ENCODE measurements around the gene CLBA1.

Gene CLBA1

DNA sequence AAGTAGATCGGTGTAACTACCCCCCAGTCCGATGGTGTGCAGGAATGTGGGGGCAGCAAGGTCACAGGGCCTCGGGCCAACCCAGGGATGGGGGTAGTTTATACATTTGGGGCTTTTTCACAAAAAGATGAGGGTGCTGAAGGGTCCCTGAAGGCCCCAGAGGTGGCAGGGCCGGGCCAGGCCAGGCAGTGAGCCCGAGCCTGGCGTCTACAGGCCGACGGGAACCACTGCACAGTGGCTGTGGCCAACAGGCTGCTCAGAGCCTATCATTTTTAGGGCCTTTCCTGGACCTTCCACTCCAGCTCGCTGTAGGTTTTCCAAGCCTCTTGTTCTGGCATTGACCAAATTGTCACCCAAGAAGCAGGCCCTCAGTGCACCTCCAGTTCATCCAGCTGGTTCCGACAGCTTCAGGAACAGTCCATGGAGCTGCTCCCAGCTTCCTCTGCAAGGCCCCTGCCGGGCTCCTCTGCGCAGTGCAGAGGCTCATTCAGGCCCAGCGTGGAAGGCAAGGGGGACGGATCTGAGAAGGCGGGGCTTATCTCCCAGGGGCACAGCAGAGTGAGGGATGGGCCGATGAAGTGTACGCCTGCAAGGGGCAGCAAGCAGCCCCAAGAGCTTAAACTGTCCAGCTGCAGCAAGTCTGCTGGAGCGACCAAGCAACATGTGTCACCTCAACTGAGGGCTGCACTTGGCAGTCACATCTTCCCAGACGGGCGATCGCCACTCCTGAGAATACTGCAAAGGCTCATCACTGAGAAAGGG lies 21.4 kb downstream of the CLBA1 start:
- DNase-seq = no peak

DNA sequence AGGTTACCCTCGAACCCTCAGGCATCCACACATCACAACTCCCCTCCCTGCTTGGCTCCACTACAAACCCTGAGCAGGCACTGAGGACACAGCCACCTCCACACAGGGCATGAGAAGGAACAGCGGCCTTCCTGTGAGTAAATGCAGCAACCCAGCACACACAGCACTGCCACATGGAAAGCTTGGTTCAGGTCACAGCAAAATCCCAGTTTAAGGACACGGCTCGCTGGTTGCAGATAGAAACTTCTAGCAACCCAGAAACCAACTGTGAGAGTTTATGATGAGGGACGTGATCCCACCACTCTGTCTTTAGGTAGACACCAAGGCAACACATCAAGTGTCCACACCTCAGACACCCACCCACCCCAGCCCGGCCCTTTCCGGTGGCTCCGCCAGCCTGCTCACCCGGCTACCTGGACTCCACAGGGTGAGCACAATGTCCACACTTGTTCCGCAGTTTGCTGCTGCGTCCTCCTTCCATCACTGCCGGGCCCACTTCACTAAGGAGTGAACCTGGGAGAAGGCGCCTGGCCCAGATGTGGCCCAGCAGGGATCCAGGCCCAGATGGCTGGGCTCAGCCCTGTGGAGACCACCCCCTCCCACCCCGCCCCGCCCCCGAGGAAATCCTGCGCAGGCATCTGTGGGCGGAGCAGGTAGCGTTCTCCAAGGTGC lies 22.1 kb downstream of the CLBA1 start:
- DNase-seq = no peak

DNA sequence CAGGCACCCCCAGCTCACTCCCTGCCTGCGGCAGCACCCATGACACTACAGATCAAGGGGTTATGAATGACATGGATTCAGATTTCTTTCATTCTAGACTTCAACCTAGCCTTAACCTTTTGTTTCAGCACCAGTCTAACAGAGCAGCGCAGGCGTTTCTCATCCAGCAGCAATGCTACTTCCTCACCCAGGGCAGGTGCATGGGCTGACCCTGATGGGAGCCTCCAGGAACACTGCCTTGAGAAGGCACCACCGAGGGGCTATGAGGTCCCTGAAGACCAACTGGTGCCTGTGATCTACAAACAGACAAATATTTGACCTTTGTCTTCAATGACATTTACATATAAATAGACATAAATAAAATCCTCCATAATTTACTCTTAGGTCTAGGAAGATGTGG lies 24.5 kb downstream of the CLBA1 start:
- DNase-seq = no peak

DNA sequence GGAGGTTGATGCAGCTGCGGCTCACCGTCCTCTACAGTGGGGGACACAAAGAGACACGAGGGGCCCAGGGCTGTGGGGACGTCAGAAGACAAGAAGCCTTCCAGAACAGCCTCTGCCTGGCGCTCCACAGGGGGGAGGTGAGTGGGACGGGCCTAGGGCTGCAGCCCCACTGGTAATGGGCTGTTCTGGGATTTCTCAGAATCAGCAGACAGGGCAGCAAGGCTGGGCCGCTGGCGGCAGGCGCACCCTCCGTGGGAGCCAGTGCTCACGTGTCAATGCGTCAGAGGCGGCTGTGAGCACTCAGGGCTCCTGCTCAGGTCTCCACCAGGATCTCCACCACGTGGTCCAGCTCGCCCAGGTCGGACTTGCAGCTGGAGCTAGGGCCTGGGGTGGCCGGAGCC lies 25.3 kb downstream of the CLBA1 start:
- no peak for DNase-seq

GRCh38 chr14:105011312-105011990 lies 25.9 kb downstream of the CLBA1 start:
- DNase-seq = no peak

DNA sequence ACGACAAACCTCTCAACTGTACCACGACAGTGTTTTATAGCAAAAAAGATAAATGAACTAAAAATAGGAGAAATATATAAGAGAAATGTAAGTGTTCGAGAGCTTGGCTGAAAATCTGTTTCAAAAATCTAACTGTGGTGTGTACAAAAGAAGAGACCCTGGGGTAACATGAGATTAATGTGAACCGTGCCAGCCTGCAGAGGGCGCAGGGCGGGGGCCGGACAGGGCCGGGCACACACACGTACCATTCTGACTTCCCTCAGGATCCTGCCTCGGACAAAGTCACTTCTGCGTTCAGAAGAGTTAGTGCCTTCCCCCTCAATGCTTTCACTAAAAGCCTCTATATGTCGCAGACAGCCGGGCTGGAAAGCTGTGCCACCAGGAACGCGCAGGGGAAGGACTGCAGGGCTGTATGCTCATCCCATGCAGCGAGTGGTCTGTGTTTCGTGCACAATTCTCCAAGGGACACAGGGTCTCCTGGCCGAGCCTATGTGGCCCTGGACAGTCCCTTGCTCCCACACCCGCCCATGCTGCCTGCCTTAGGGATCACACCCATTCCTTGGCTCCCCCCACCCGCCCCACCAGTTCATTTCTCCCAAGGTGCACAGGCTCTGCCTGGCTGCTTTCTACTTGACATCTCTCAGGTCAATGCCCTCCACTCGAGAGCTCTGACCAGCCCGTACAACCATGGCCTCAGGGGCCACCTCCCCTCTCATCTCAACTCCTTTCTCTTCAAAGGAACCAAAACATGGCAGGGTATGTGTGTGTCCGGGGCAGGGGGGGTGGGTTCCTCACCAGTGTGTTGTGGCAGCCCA lies 26.8 kb downstream of the CLBA1 start:
- DNase-seq = no peak

GRCh38 chr14:105013150-105013785 lies 27.7 kb downstream of the CLBA1 start:
- no peak for DNase-seq

DNA sequence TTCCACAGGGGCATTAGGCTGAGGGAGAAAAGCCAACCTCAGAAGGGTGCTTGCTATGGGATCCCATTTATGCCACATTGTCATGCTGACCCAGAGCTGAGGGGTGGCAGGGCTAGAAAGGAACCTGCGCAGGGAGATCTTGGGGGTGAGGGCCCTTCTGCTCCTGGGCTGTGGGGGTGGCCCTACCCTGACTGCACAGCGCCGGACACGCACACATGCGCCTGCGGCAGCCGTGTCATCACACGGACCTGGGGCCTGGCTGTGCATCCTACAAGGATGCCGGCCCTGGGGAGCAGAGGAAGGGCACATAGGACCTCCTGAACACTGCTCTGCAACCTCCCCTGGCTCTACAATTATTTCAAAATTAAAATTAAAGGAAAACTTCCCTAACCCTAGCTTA lies 28.4 kb downstream of the CLBA1 start:
- DNase-seq = no peak

- DNase-seq = no peak
These were observed 29.0 kb downstream of the CLBA1 start for GRCh38 chr14:105014631-105015030.

DNA sequence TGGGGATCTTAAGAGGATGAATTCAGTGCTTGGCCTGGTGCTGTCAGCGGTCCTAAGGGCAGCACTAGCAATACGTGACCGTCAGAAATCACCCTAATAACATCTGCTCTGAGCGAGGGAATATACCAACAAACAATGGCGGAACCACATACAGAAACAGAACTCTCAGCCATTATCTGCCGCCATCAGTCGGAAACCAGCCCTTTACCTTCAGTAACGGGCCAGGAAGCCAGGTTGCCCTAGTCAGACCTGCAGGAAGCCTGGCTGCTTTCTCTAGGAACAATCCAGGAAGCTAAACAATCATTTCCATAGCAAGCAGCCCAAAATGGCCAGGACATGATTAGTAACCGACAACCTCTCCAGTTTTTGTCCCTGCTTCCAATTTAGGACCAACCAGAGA lies 29.7 kb downstream of the CLBA1 start:
- no peak for DNase-seq

GRCh38 chr14:105015905-105016304 lies 30.3 kb downstream of the CLBA1 start:
- DNase-seq = no peak

DNA sequence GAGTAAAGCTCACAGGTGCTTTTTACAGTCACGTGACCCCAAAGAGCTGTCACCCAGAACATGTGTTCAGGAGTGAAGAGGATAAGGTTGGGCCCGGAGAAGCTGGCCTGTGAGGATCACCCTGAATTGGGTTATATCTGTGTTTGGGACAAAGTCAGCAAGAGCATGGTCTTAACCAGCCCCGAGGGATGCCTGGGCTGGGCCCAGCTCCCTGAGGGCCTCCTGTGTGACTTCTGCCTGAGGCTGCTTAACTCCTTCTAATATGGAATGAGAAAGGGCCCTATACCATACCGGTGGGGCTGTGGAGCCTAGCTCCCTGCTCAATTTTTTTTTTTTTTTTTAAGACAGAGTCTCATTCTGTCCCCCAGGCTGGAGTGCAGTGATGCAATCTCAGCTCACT lies 32.8 kb downstream of the CLBA1 start:
- no peak for DNase-seq

- peak; percentile 59 for DNase-seq
These were observed 34.5 kb downstream of the CLBA1 start for GRCh38 chr14:105019861-105020814.

- peak; percentile 97 for DNase-seq
These were observed 35.4 kb downstream of the CLBA1 start, which contains the start of gene CDCA4 for GRCh38 chr14:105020815-105021655. Gene CDCA4 (minus strand): TSS chr14:105021083. CDS start chr14:105011929, 9,154 bp downstream.

GRCh38 chr14:105021656-105022275 lies 36.2 kb downstream of the CLBA1 start:
- DNase-seq = peak; percentile 46

DNA sequence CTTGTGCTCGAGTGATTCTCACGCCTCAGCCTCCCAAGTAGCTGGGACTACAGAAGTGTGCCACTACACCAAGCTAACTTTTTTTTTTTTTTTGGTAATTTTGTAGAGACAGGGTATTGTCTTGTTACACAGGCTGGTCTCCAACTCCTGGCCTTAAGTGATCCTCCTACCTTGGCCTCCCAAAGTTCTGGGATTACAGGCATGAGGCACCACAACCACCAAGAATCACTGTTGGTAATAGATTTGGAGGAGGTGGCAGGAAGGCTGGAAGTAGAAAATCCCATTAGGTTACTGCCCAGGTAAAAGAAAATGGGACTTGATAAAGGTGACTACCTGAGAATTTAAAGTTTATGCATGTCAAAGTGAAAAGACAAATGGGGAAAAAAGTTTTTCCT lies 36.7 kb downstream of the CLBA1 start:
- no peak for DNase-seq

DNA sequence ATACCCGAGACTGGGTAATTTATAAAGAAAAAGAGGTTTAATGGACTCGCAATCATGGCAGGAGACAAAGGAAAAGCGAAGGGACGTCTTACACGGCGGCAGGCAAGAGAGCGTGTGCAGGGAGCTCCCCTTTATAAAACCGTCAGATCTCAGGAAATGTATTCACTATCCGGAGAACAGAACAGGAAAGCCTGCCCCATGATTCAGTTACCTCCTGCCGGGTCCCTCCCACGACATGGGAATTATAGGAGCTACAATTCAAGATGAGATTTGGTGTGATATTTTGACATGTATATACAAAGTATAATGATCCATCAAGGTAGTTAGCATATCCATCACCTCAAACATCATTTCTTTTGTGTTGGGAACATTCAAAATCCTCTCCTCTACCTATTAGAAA lies 37.6 kb downstream of the CLBA1 start:
- no peak for DNase-seq

DNA sequence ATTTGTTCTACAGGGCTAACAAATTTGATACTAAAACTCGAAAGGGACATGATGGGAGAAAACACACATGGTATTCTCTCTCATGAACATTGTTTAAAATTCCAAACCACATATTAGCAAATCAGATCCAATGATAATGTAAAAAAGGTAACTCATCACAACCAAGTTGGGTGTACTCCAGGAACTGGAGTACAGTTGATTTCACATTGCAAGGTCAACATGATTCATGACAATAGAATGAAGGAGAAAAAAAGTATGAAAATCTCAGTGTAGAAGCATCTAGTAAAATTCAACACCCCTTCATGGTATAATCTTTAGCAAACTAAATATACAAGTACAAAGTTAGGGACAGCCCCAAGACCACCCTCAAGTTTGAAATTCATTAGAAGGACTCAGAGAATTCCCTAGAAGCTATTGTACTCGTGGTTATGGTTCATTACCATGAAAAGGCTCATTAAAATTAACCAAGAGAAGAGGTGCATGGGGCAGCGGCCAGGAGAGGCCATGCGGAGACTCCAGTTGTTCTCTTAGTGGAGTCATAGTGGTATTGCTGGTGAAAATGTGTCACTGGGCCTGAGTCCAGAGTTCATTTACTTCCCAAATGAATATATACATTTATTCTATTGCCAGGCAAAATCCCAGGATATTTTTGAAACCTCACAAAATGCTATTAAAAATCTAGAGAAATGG lies 38.3 kb downstream of the CLBA1 start:
- DNase-seq = no peak

- no peak for DNase-seq
These were observed 39.8 kb downstream of the CLBA1 start for GRCh38 chr14:105025429-105025828.

Measured in stimulated activated CD4-positive, alpha-beta T cell treated with anti-CD3 and anti-CD28 coated beads, Interleukin-1b, Interleukin-23, amount 100 ng/mL, for 48 hours (primary cell).